Sigmoid colon (tissue), 4 donors: ENCODE measurements around the gene P2RX5.

Experiments used
- CTCF ChIP-seq, 4 experiments: fragments of 450-650 bp in 3 of 4; fragments of 200-600 bp in 1 of 4; IDR thresholded peaks; one replicate each; pipeline ENCODE4 v1.5.1; 2016 to 2019; ENCODE audit warnings: antibody characterized with exemption in 4 of 4, mild to moderate bottlenecking in 3 of 4, moderate library complexity in 2 of 4
- EP300 ChIP-seq, 4 donors: sonication (generic); formaldehyde crosslinking; IDR thresholded peaks; one replicate each; pipeline ENCODE4 v1.6.1; 2017; ENCODE audit warnings: antibody characterized with exemption in 4 of 4
- POLR2A ChIP-seq, 2 donors: fragments of 450-650 bp; IDR thresholded peaks; one replicate each; pipeline ENCODE4 v1.6.1; 2016; ENCODE audit warnings: antibody characterized with exemption in 2 of 2, mild to moderate bottlenecking in 2 of 2, moderate library complexity in 2 of 2
- POLR2AphosphoS5 ChIP-seq, 4 donors: sonication (generic); formaldehyde crosslinking; IDR thresholded peaks; one replicate each; pipeline ENCODE4 v1.6.1; 2017; ENCODE audit warnings: antibody characterized with exemption in 4 of 4

- peak in 1 of 4 experiments; percentile 26 for TF ChIP-seq CTCF (IDR thresholded peaks at IDR 0.05)
- TF ChIP-seq EP300 (IDR thresholded peaks at IDR 0.05): no peak
- TF ChIP-seq POLR2A (IDR thresholded peaks at IDR 0.05): no peak
- no peak for TF ChIP-seq POLR2AphosphoS5 (IDR thresholded peaks at IDR 0.05)
These were observed 27.2 kb upstream of the P2RX5 start for GRCh38 chr17:3723188-3723555.
